ENCODE results near the gene NKAIN2.

GRCh38 chr6:123785039-123785438 is 18.6 kb upstream of the NKAIN2 start:
- no peak for TF ChIP-seq EZH2 (IDR thresholded peaks at IDR 0.05; ENCODE audit: borderline replicate concordance, low read depth, low read length, poor library complexity, severe bottlenecking)
- no peak for TF ChIP-seq CTCF (conservative IDR thresholded peaks at IDR 0.05; ENCODE audit: low read depth, low read length)
